Measurements from ENCODE around the gene KAT6B. TPM values are rescaled to one million over a fixed set of nuclear protein-coding genes. Genes with fewer than 3 reads are reported as not detected.

The KAT6B gene
- total and polyA plus RNA-seq, 7 experiments from 2014 or later, result 33.2 to 80.5 (median 63.6) TPM

DNA sequence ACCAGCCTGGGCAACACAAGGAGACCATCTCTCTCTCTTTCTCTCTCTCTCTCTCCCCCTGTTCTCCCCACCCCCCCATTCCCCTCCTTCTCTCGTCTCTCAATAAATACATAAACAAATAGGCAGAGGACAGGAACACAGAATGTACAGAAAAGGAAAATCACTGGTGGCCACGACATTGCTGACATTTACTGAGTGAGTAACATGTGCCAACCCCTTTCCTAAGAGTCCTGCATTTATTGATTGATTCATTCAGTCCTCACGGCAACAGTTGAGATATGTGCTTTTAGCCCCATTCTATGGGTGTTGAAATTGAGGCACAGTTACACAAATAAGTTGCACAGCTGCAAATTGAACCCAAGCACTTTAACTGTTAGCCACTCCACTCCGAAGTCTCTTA is 170.8 kb downstream of the KAT6B start:
- H3K9me3 Mint-ChIP-seq, result no peaks in the 10 kb centered on the region
- no peaks in the 10 kb centered on the region for H3K27me3 Mint-ChIP-seq
- Histone ChIP-seq H3K27me3 (ENCODE audit: control insufficient read depth in 2 of 2, insufficient read depth in 2 of 2, low read length in 2 of 2) (no peaks in the 10 kb centered on the region), H3K9me3 (ENCODE audit: control insufficient read depth in 2 of 3, low read length in 3 of 3) (no peaks in the 10 kb centered on the region), H3K27ac (ENCODE audit: low read depth, low read length) (no peak overlapping the region), H3K4me1 (ENCODE audit: control insufficient read depth in 2 of 2, insufficient read depth in 2 of 2, low read length in 2 of 2) (no peaks in the 10 kb centered on the region), H3K4me3 (ENCODE audit: low read length) (no peak overlapping the region), H3K36me3 (ENCODE audit: control insufficient read depth in 2 of 3, insufficient read depth in 3 of 3, low read length in 3 of 3) (peaks cover 0 to 42% (median 0%) of the 10 kb centered on the region in 3 experiments)
- CTCF ChIA-PET, result no interaction called here
- H3K36me3 Mint-ChIP-seq, result peaks cover 10 to 60% (median 32%) of the 10 kb centered on the region in 5 donors
- intact Hi-C loops (cut with micrococcal nuclease), result no loop called here
- no peak for DNase-seq
- POLR2A ChIA-PET, result interaction anchor here (0.5 kb wide), 1 partner anchor 9 kb away, joined by 3 read pairs; no protein-coding TSS in a partner anchor
- peaks cover 0 to 20% (median 6%) of the 10 kb centered on the region in 7 donors for H3K4me1 Mint-ChIP-seq
- no peak overlapping the region for H3K4me3 Mint-ChIP-seq
- no peak for ATAC-seq
- no peak overlapping the region for H3K27ac Mint-ChIP-seq

DNA sequence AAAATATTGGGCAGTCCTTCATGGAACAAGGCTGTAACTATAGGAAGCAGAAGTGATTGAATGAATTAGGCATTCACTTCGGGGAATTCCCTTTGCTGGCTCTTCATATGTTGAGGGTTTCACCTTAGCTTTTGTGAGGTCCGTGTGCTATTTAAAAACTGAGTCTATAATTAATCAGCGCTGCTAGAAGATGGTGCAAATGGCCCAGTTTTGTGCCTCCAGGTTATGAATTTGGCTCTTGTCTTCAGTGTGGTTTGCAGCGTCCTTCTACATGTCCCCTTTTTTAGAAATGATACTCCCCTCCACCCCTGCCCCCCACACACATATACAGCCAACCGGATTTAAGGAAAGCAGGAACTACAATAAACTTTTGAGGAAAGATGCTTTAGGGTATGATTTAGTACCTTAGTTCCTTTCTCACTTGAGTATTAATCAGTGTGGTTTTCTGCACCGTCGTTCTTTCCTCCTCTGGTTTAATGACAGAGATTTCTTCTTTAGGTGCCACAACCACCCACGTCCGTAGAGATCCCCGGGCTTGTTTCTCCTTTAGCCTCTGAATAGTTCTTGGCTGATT is 174.4 kb downstream of the KAT6B start:
- Histone ChIP-seq H3K36me3 (ENCODE audit: control insufficient read depth in 2 of 3, insufficient read depth in 3 of 3, low read length in 3 of 3) (peaks cover 0 to 21% (median 0%) of the 10 kb centered on the region in 3 experiments), H3K27me3 (ENCODE audit: control insufficient read depth in 2 of 2, insufficient read depth in 2 of 2, low read length in 2 of 2) (no peaks in the 10 kb centered on the region), H3K4me1 (ENCODE audit: control insufficient read depth in 2 of 2, insufficient read depth in 2 of 2, low read length in 2 of 2) (no peaks in the 10 kb centered on the region), H3K4me3 (ENCODE audit: low read length) (no peak overlapping the region), H3K27ac (ENCODE audit: low read depth, low read length) (no peak overlapping the region), H3K9me3 (ENCODE audit: control insufficient read depth in 2 of 3, low read length in 3 of 3) (no peaks in the 10 kb centered on the region)
- Mint-ChIP-seq H3K4me3 (no peak overlapping the region), H3K4me1 (peaks cover 0 to 20% (median 3%) of the 10 kb centered on the region in 7 donors), H3K9me3 (no peaks in the 10 kb centered on the region), H3K27ac (peak overlapping the region in 2 of 9 donors; percentile 8 to 43), H3K27me3 (no peaks in the 10 kb centered on the region), H3K36me3 (peaks cover 4 to 48% (median 19%) of the 10 kb centered on the region in 5 donors)
- no peak for ATAC-seq
- ChIA-PET CTCF (no interaction called here), POLR2A (no interaction called here)
- intact Hi-C loops (cut with micrococcal nuclease), result no loop called here
- DNase-seq, result no peak

DNA sequence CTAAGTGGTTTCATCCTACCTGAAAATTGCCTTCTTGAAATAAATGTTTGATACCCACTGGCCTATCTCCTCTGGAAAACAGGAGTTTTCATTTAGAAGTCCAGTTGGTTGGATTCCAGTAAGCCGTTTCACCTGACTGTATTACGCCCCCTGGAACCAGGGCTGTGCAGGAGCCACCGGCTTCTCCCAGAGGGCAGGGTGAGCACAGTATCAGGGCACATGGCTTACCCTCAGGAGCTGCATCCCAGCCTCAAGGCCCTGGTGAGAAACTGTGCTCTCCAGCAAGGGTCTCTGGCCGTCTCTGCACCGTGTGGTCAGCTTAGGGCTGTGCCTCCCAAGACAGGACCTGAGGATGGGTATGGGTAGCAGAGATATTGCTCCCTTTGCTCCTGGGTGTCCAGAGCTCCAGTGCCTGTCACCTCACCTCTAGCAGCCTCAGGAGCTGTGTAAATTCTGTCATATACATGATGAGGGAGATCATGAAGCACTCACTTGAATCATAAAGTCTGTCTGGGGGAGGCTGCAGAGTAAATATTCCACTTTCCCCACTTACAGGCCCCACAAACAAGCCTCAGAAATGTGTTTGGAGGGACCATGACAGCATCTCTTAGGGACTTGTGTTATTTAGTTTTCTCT is 175.4 kb downstream of the KAT6B start:
- peaks cover 0 to 16% (median 0%) of the 10 kb centered on the region in 3 experiments for H3K36me3 ChIP-seq (ENCODE audit: control insufficient read depth in 2 of 3, insufficient read depth in 3 of 3, low read length in 3 of 3)
- H3K4me1 ChIP-seq (ENCODE audit: control insufficient read depth in 2 of 2, insufficient read depth in 2 of 2, low read length in 2 of 2), result no peaks in the 10 kb centered on the region
- Mint-ChIP-seq H3K36me3 (peaks cover 0 to 44% (median 17%) of the 10 kb centered on the region in 5 donors), H3K27me3 (no peaks in the 10 kb centered on the region), H3K4me1 (peaks cover 0 to 21% (median 1%) of the 10 kb centered on the region in 7 donors), H3K9me3 (no peaks in the 10 kb centered on the region), H3K4me3 (no peak overlapping the region), H3K27ac (peak overlapping the region in 1 of 9 donors; percentile 31)
- ATAC-seq (no peak), DNase-seq (no peak)
- ChIA-PET POLR2A (no interaction called here), CTCF (no interaction called here)
- H3K27ac ChIP-seq (ENCODE audit: low read depth, low read length), result no peak overlapping the region
- intact Hi-C loops (cut with micrococcal nuclease), result no loop called here
- no peaks in the 10 kb centered on the region for H3K27me3 ChIP-seq (ENCODE audit: control insufficient read depth in 2 of 2, insufficient read depth in 2 of 2, low read length in 2 of 2)
- no peak overlapping the region for H3K4me3 ChIP-seq (ENCODE audit: low read length)
- no peaks in the 10 kb centered on the region for H3K9me3 ChIP-seq (ENCODE audit: control insufficient read depth in 2 of 3, low read length in 3 of 3)

DNA sequence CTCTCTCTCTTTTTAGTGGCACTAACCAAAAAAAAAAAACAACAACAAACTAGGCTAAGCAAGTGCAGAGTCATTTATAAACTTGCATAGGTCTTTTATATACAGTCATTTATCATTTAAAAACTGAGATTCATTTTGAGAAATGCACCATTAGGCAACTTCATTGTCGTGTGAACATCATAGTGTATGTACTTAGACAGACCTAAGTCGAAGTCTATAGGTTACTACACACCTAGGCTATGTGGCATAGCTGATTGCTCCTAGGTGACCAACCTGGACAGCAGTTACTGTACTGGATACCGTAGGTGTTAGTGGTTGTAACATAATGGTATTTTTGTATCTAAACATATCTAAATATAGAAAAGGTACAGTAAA is 175.9 kb downstream of the KAT6B start:
- Histone ChIP-seq H3K27ac (ENCODE audit: low read depth, low read length) (no peak overlapping the region), H3K27me3 (ENCODE audit: control insufficient read depth in 2 of 2, insufficient read depth in 2 of 2, low read length in 2 of 2) (no peaks in the 10 kb centered on the region), H3K4me3 (ENCODE audit: low read length) (no peak overlapping the region), H3K36me3 (ENCODE audit: control insufficient read depth in 2 of 3, insufficient read depth in 3 of 3, low read length in 3 of 3) (peaks cover 0 to 16% (median 0%) of the 10 kb centered on the region in 3 experiments), H3K4me1 (ENCODE audit: control insufficient read depth in 2 of 2, insufficient read depth in 2 of 2, low read length in 2 of 2) (peaks cover 0 to 4% of the 10 kb centered on the region in 2 donors), H3K9me3 (ENCODE audit: control insufficient read depth in 2 of 3, low read length in 3 of 3) (no peaks in the 10 kb centered on the region)
- no peak for ATAC-seq
- intact Hi-C loops (cut with micrococcal nuclease), result no loop called here
- ChIA-PET POLR2A (no interaction called here), CTCF (no interaction called here)
- no peak for DNase-seq
- H3K27ac Mint-ChIP-seq, result peak overlapping the region in 1 of 9 donors; percentile 31
- peaks cover 0 to 49% (median 17%) of the 10 kb centered on the region in 5 donors for H3K36me3 Mint-ChIP-seq
- peaks cover 0 to 2% (median 0%) of the 10 kb centered on the region in 11 donors for H3K9me3 Mint-ChIP-seq
- H3K4me1 Mint-ChIP-seq, result peaks cover 4 to 26% (median 6%) of the 10 kb centered on the region in 7 donors
- H3K4me3 Mint-ChIP-seq, result no peak overlapping the region
- H3K27me3 Mint-ChIP-seq, result no peaks in the 10 kb centered on the region

DNA sequence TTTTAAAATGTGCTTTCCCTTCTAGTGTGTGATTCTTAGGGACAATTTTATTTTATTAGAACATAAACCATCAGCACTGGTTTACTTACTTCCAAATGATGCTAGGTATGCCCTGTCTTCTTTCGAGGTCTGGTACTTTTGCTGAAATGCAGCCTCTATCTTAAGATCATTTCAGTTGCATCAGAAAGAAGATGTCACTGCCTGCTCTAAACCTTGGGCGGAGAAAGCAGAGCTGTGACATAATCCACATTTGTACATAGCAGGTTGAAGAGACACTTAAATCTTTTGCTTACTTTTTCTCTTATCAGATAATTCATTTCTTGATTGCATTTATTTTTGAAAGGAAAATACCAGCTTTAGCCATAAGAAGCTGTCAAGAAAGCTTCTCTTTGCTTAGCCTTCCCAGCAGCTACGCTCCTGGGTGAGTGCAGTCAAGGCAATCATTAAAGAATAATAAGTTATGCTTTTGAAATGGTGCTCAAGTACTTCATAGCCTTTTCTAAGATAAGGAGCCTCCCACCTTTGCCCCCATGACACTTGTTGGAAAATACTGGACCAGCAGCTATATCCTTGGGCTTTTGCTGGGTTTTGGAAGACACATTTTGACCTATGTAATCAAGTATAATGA is 176.7 kb downstream of the KAT6B start:
- Mint-ChIP-seq H3K27me3 (no peaks in the 10 kb centered on the region), H3K27ac (no peak overlapping the region), H3K36me3 (peaks cover 0 to 49% (median 17%) of the 10 kb centered on the region in 5 donors), H3K4me1 (peaks cover 11 to 33% (median 13%) of the 10 kb centered on the region in 7 donors), H3K4me3 (no peak overlapping the region), H3K9me3 (peaks cover 0 to 2% (median 0%) of the 10 kb centered on the region in 11 donors)
- CTCF ChIA-PET, result interaction anchor here (0.6 kb wide), 1 partner anchor 1123 kb away, joined by 4 read pairs; no protein-coding TSS in a partner anchor
- DNase-seq (no peak), ATAC-seq (no peak)
- H3K36me3 ChIP-seq (ENCODE audit: control insufficient read depth in 2 of 3, insufficient read depth in 3 of 3, low read length in 3 of 3), result peaks cover 0 to 16% (median 0%) of the 10 kb centered on the region in 3 experiments
- H3K27me3 ChIP-seq (ENCODE audit: control insufficient read depth in 2 of 2, insufficient read depth in 2 of 2, low read length in 2 of 2), result no peaks in the 10 kb centered on the region
- POLR2A ChIA-PET, result no interaction called here
- H3K4me1 ChIP-seq (ENCODE audit: control insufficient read depth in 2 of 2, insufficient read depth in 2 of 2, low read length in 2 of 2), result peaks cover under 1 to 7% of the 10 kb centered on the region in 2 donors
- no peak overlapping the region for H3K27ac ChIP-seq (ENCODE audit: low read depth, low read length)
- intact Hi-C loops (cut with micrococcal nuclease), result no loop called here
- no peak overlapping the region for H3K4me3 ChIP-seq (ENCODE audit: low read length)
- H3K9me3 ChIP-seq (ENCODE audit: control insufficient read depth in 2 of 3, low read length in 3 of 3), result no peaks in the 10 kb centered on the region

DNA sequence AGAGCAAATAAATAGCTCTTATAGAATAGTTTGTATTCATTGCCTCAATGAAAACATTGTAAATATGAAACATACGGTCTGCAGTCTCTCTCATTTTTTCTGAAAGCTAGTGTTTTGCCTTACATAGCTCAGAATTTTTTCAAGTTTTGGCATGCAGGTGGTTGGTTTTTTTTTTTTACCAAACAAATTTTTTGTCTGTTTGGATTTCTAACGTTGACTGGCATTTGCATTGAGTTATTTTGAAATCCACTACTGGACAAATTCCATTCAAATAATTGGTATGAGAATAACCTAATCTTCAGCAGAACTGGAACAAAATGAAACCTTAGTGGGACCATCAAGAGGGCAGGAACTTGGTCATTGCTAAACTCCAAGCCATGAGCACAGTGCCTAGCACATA is 177.5 kb downstream of the KAT6B start:
- H3K4me3 Mint-ChIP-seq, result no peak overlapping the region
- POLR2A ChIA-PET, result no interaction called here
- H3K9me3 Mint-ChIP-seq, result peaks cover 0 to 2% (median 0%) of the 10 kb centered on the region in 11 donors
- no peak overlapping the region for H3K27ac ChIP-seq (ENCODE audit: low read depth, low read length)
- CTCF ChIA-PET, result interaction anchor here (0.6 kb wide), 1 partner anchor 1124 kb away, joined by 4 read pairs; no protein-coding TSS in a partner anchor
- no peaks in the 10 kb centered on the region for H3K9me3 ChIP-seq (ENCODE audit: control insufficient read depth in 2 of 3, low read length in 3 of 3)
- DNase-seq (no peak), ATAC-seq (no peak)
- H3K4me1 Mint-ChIP-seq, result peaks cover 15 to 40% (median 19%) of the 10 kb centered on the region in 7 donors
- H3K27me3 ChIP-seq (ENCODE audit: control insufficient read depth in 2 of 2, insufficient read depth in 2 of 2, low read length in 2 of 2), result no peaks in the 10 kb centered on the region
- peaks cover 0 to 10% (median 0%) of the 10 kb centered on the region in 3 experiments for H3K36me3 ChIP-seq (ENCODE audit: control insufficient read depth in 2 of 3, insufficient read depth in 3 of 3, low read length in 3 of 3)
- no peaks in the 10 kb centered on the region for H3K27me3 Mint-ChIP-seq
- H3K4me1 ChIP-seq (ENCODE audit: control insufficient read depth in 2 of 2, insufficient read depth in 2 of 2, low read length in 2 of 2), result peaks cover 3 to 11% of the 10 kb centered on the region in 2 donors
- no peak overlapping the region for H3K4me3 ChIP-seq (ENCODE audit: low read length)
- peak overlapping the region in 1 of 9 donors; percentile 25 for H3K27ac Mint-ChIP-seq
- intact Hi-C loops (cut with micrococcal nuclease), result no loop called here
- peaks cover 0 to 45% (median 17%) of the 10 kb centered on the region in 5 donors for H3K36me3 Mint-ChIP-seq
